Neural progenitor cell (in vitro differentiated cells): ENCODE data around the gene HELZ2. TPM values are rescaled to one million over a fixed set of nuclear protein-coding genes. Genes with fewer than 3 reads are reported as not detected.

Experiments
- DNase-seq: peaks from one replicate; pipeline ENCODE4 v3.0.0-alpha.2; 2016; ENCODE audit warnings: low spot score
- H2AFZ ChIP-seq: fragments of 200-600 bp; sonication (generic); replicated peaks from 2 replicates; pipeline ENCODE4 v1.6.1; 2016; ENCODE audit warnings: antibody characterized with exemption
- H3F3A ChIP-seq: fragments of 200-600 bp; sonication (generic); 2 replicates; pipeline ENCODE4 v1.6.1; 2016; ENCODE audit warnings: antibody characterized with exemption, low read depth
- H3K27ac ChIP-seq: fragments of 200-600 bp; sonication (generic); 2 replicates; pipeline ENCODE4 v1.5.1; 2016; ENCODE audit warnings: mild to moderate bottlenecking
- H3K27me3 ChIP-seq: fragments of 200-600 bp; sonication (generic); 2 replicates; pipeline ENCODE4 v1.6.1; 2016; ENCODE audit warnings: mild to moderate bottlenecking, moderate library complexity
- H3K36me3 ChIP-seq: fragments of 200-600 bp; sonication (generic); 2 replicates; pipeline ENCODE4 v1.5.1; 2016
- H3K4me1 ChIP-seq: fragments of 200-600 bp; sonication (generic); 2 replicates; pipeline ENCODE4 v1.6.1; 2016; ENCODE audit warnings: mixed run types
- H3K4me2 ChIP-seq: fragments of 200-600 bp; sonication (generic); 2 replicates; pipeline ENCODE4 v1.6.1; 2016
- H3K4me3 ChIP-seq: fragments of 200-600 bp; sonication (generic); 2 replicates; pipeline ENCODE4 v1.5.1; 2016
- H3K79me2 ChIP-seq: fragments of 200-600 bp; sonication (generic); 2 replicates; pipeline ENCODE4 v1.6.1; 2016; ENCODE audit warnings: low read depth
- H3K9ac ChIP-seq: fragments of 200-600 bp; sonication (generic); 2 replicates; pipeline ENCODE4 v1.6.1; 2016
- H3K9me3 ChIP-seq: fragments of 200-600 bp; sonication (generic); 2 replicates; pipeline ENCODE4 v1.5.1; 2016; ENCODE audit warnings: low read depth
- H4K20me1 ChIP-seq: fragments of 200-600 bp; sonication (generic); 2 replicates; pipeline ENCODE4 v1.6.1; 2016; ENCODE audit warnings: low read depth
- H3K27ac Mint-ChIP-seq: 3 replicates; pipeline ENCODE4 v1.8.0; 2021; ENCODE audit warnings: mixed read lengths
- H3K27me3 Mint-ChIP-seq: 2 replicates; pipeline ENCODE4 v1.8.0; 2022; ENCODE audit warnings: low read depth, mild to moderate bottlenecking, inconsistent platforms, moderate library complexity, mixed read lengths; ENCODE audit not compliant: insufficient read depth
- H3K36me3 Mint-ChIP-seq: 3 replicates; pipeline ENCODE4 v1.8.0; 2021; ENCODE audit warnings: mixed read lengths
- H3K4me1 Mint-ChIP-seq: 3 replicates; pipeline ENCODE4 v1.8.0; 2021; ENCODE audit warnings: mixed read lengths
- H3K4me3 Mint-ChIP-seq: 3 replicates; pipeline ENCODE4 v1.8.0; 2021; ENCODE audit warnings: mild to moderate bottlenecking, moderate library complexity, mixed read lengths
- H3K9me3 Mint-ChIP-seq: 3 replicates; pipeline ENCODE4 v1.8.0; 2020; ENCODE audit warnings: mixed read lengths
- EZH2 ChIP-seq: fragments of 200-600 bp; sonication (generic); IDR thresholded peaks from 2 replicates; pipeline ENCODE4 v1.6.1; 2017; ENCODE audit warnings: antibody characterized with exemption, mild to moderate bottlenecking, moderate library complexity
- EZH2phosphoT487 ChIP-seq: fragments of 200-600 bp; sonication (generic); IDR thresholded peaks from 2 replicates; pipeline ENCODE4 v1.6.1; 2017; ENCODE audit warnings: antibody characterized with exemption
- total RNA-seq: library from RNA; depleted of rRNA; stranded (reverse); fragments of >200 nt; gene quantifications from 2 replicates; pipeline ENCODE4 v1.2.3, GENCODE V29; 2015; ENCODE audit warnings: low replicate concordance
- TF ChIP-seq, protein P1 (sequence below): fragments of 200-600 bp; sonication (generic); IDR thresholded peaks from 2 replicates; pipeline ENCODE4 v1.5.1; 2017; ENCODE audit warnings: antibody characterized with exemption, mild to moderate bottlenecking

Gene HELZ2
- total RNA-seq, 1 donor from 2014 or later = 2.9 TPM

DNA sequence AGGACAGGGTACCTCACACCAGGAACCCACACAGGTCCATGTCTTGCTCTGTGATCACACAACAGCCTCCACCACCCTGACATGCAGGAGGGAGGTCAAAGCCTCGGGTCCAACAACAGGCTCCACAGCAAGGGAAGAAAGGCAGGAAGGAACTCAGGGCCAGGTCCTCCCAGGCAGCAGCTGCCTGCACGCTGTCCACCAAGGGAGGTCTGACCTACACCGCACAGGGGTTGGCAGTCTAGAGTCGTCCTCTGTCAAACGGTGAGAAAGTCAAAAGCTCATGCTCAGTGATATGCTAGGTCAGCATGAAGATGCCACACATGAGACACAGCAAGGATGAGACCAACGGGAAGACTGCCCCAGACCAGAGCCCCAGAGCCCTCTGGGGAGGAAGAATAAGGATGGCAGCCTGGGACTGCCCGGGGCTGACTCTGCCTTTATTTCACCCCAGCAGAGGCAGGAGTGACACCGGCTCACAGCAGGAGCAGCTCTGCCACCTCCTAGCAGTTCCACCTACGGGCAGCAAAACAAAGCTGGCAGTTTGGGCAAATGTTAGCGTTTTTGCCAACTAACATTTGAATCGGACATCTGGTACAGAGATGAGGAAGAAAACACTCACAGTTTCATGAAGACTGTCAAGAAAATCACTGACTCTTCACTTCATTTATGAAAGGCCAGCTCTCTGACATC is 44.4 kb upstream of the HELZ2 start:
- H3K9ac ChIP-seq = no peak overlapping the region
- H3K27ac Mint-ChIP-seq = no peak overlapping the region
- H3K36me3 ChIP-seq = no peaks in the 10 kb centered on the region
- peaks cover 20% of the 10 kb centered on the region for H3K4me1 Mint-ChIP-seq
- DNase-seq = no peak
- H3K9me3 Mint-ChIP-seq = peaks cover 5% of the 10 kb centered on the region
- H3K4me1 ChIP-seq = peaks cover 3% of the 10 kb centered on the region
- peaks cover 49% of the 10 kb centered on the region for H3K36me3 Mint-ChIP-seq
- H4K20me1 ChIP-seq = peaks cover 14% of the 10 kb centered on the region
- H3K27me3 ChIP-seq = no peaks in the 10 kb centered on the region
- no peak overlapping the region for H3K4me3 ChIP-seq
- no peak overlapping the region for H3K4me3 Mint-ChIP-seq
- peaks cover 33% of the 10 kb centered on the region for H3K79me2 ChIP-seq
- TF ChIP-seq EZH2phosphoT487 (no peak), EZH2 (no peak)
- H3F3A ChIP-seq = no peaks in the 10 kb centered on the region
- no peak overlapping the region for H3K27ac ChIP-seq
- H2AFZ ChIP-seq = no peak overlapping the region
- no peak overlapping the region for H3K4me2 ChIP-seq
- H3K9me3 ChIP-seq = no peaks in the 10 kb centered on the region
- peaks cover 2% of the 10 kb centered on the region for H3K27me3 Mint-ChIP-seq

DNA sequence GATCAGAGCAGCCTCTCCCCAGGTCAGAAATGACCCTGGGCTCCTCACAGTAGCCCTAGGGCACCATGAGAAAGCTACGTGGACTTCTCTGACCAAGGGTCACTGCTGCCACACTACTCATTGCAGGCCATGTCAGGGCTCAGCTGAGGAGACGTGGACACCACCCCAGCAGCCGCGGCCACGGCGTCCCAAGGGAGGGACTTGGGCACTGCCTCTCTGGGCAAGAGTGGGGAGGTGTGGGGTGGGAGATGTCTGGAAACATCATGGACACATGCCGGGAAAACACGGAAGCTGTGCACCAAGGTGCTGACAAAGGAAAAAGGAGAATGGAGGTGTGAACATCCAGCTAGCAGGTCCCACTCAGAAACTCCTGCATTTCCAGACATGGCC is 43.8 kb upstream of the HELZ2 start:
- no peak for DNase-seq
- no peak overlapping the region for H2AFZ ChIP-seq
- H3K79me2 ChIP-seq = peaks cover 27% of the 10 kb centered on the region
- Mint-ChIP-seq H3K4me3 (no peak overlapping the region), H3K36me3 (peaks cover 52% of the 10 kb centered on the region), H3K27me3 (peaks cover 2% of the 10 kb centered on the region), H3K27ac (no peak overlapping the region), H3K9me3 (peaks cover 5% of the 10 kb centered on the region), H3K4me1 (peaks cover 17% of the 10 kb centered on the region)
- TF ChIP-seq EZH2 (no peak), EZH2phosphoT487 (no peak)
- TF ChIP-seq, protein P1, sequence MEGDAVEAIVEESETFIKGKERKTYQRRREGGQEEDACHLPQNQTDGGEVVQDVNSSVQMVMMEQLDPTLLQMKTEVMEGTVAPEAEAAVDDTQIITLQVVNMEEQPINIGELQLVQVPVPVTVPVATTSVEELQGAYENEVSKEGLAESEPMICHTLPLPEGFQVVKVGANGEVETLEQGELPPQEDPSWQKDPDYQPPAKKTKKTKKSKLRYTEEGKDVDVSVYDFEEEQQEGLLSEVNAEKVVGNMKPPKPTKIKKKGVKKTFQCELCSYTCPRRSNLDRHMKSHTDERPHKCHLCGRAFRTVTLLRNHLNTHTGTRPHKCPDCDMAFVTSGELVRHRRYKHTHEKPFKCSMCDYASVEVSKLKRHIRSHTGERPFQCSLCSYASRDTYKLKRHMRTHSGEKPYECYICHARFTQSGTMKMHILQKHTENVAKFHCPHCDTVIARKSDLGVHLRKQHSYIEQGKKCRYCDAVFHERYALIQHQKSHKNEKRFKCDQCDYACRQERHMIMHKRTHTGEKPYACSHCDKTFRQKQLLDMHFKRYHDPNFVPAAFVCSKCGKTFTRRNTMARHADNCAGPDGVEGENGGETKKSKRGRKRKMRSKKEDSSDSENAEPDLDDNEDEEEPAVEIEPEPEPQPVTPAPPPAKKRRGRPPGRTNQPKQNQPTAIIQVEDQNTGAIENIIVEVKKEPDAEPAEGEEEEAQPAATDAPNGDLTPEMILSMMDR = no peak
- no peak overlapping the region for H3K27ac ChIP-seq
- H3K4me2 ChIP-seq = no peak overlapping the region
- H3K36me3 ChIP-seq = no peaks in the 10 kb centered on the region
- no peaks in the 10 kb centered on the region for H3F3A ChIP-seq
- peaks cover 14% of the 10 kb centered on the region for H4K20me1 ChIP-seq
- H3K4me3 ChIP-seq = no peak overlapping the region
- no peak overlapping the region for H3K9ac ChIP-seq
- no peaks in the 10 kb centered on the region for H3K9me3 ChIP-seq
- peaks cover 3% of the 10 kb centered on the region for H3K4me1 ChIP-seq
- H3K27me3 ChIP-seq = no peaks in the 10 kb centered on the region

DNA sequence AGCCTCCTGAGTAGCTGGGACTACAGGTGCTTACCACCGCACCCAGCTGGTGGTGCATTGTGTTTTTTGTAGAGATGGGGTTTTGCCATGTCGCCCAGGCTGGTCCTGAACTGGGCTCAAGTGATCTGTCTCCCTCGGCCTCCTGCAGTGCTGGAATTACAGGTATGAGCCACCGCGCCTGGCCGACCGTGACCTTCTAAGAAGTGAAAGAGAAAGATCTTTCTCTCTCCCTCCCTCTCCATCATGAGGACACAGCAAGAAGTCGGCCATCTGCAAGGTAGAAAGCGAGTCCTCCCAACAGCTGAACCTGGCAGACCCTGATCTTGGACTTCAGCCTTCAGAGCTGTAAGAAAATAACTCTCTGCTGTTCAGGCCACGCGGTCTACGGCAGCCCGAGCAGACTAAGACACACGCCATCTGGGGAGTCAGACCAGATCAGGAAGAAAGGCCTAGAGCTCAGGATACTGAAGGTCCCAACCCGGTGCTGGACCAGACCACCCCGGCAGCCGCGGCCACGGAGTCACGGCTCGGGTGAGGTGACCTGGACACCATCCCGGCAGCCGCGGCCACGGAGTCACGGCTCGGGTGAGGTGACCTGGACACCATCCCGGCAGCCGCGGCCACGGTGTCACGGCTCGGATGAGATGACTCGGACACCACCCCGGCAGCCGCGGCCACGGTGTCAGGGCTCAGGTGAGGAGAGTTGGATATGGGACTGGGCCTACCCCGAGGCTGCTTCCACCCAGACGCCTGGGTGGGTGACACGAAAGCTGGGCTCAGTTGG is 43.2 kb upstream of the HELZ2 start:
- Histone ChIP-seq H4K20me1 (peaks cover 11% of the 10 kb centered on the region), H3K4me3 (no peak overlapping the region), H3F3A (no peaks in the 10 kb centered on the region), H3K9ac (no peak overlapping the region), H3K27me3 (no peaks in the 10 kb centered on the region), H3K36me3 (no peaks in the 10 kb centered on the region), H3K27ac (no peak overlapping the region), H2AFZ (no peak overlapping the region), H3K4me1 (peaks cover under 1% of the 10 kb centered on the region), H3K4me2 (no peak overlapping the region), H3K79me2 (peaks cover 21% of the 10 kb centered on the region), H3K9me3 (no peaks in the 10 kb centered on the region)
- Mint-ChIP-seq H3K36me3 (peaks cover 49% of the 10 kb centered on the region), H3K9me3 (peaks cover 5% of the 10 kb centered on the region), H3K4me1 (peaks cover 11% of the 10 kb centered on the region), H3K4me3 (no peak overlapping the region), H3K27me3 (peaks cover 2% of the 10 kb centered on the region), H3K27ac (no peak overlapping the region)
- TF ChIP-seq EZH2phosphoT487 = no peak
- no peak for TF ChIP-seq EZH2
- TF ChIP-seq, protein P1 = no peak
- no peak for DNase-seq
